Activated T-helper 1 cell treated with anti-CD3 and anti-CD28 coated beads, Interleukin-12 subunit alpha, Interleukin-12 subunit beta, Interleukin-2, Interleukin-4 antibody, amounts not matched to agents 30 ng/mL and 10 ng/mL and 1 ng/mL, durations not matched to agents 14 hours and 24 hours and 36 hours (primary cell): Measurements from ENCODE around the gene SMDT1. TPM values are rescaled to one million over a fixed set of nuclear protein-coding genes. Genes with fewer than 3 reads are reported as not detected.
"Not testable (repeated sequence)": the region's sequence is repeated elsewhere in the genome, so short reads cannot be mapped to it uniquely, and the experiment has no call there.

ENCODE experiments used
- DNase-seq: peaks from one replicate; pipeline ENCODE4 v3.0.0; 2021; ENCODE audit warnings: low spot score
- H3K27ac Mint-ChIP-seq: one replicate; pipeline ENCODE4 v1.8.0; 2021; ENCODE audit warnings: mild to moderate bottlenecking, mixed read lengths
- H3K27me3 Mint-ChIP-seq: one replicate; pipeline ENCODE4 v1.8.0; 2022; ENCODE audit warnings: mild to moderate bottlenecking, moderate library complexity, mixed read lengths; ENCODE audit not compliant: insufficient read depth
- H3K36me3 Mint-ChIP-seq: one replicate; pipeline ENCODE4 v1.8.0; 2021; ENCODE audit warnings: low read depth, mixed read lengths
- H3K4me1 Mint-ChIP-seq: one replicate; pipeline ENCODE4 v1.8.0; 2021; ENCODE audit warnings: low read depth, mixed read lengths
- H3K4me3 Mint-ChIP-seq: one replicate; pipeline ENCODE4 v1.8.0; 2021; ENCODE audit warnings: mild to moderate bottlenecking, moderate library complexity, mixed read lengths
- H3K9me3 Mint-ChIP-seq: one replicate; pipeline ENCODE4 v1.8.0; 2021; ENCODE audit warnings: mixed read lengths
- intact Hi-C: fragments of 100-400 bp; cut with micrococcal nuclease; formaldehyde crosslinking; loops from one replicate; pipeline ENCODE4 v1.15.1; 2024
- total RNA-seq: library from RNA; stranded (reverse); gene quantifications from 2 replicates; pipeline ENCODE4 v1.2.3, GENCODE V29; 2022

Gene SMDT1
- total RNA-seq, 1 donor from 2014 or later = 53.9 TPM

- peak overlapping the region; percentile 98 for H3K4me3 Mint-ChIP-seq
- DNase-seq = no peak
- H3K27me3 Mint-ChIP-seq = no peaks in the 10 kb centered on the region
- intact Hi-C loops = loop anchor here (1.0 to 10.0 kb wide), 8 partner anchors 29 to 394 kb away; partner anchors contain the start of gene MEI1
- H3K4me1 Mint-ChIP-seq = peaks cover 29% of the 10 kb centered on the region
- peaks cover 29% of the 10 kb centered on the region for H3K36me3 Mint-ChIP-seq
- H3K27ac Mint-ChIP-seq = peak overlapping the region; percentile 99
- no peaks in the 10 kb centered on the region for H3K9me3 Mint-ChIP-seq
These were observed 11.9 kb downstream of the SMDT1 start for GRCh38 chr22:42091455-42091782.

GRCh38 chr22:42101199-42101598 is 21.7 kb downstream of the SMDT1 start:
- Mint-ChIP-seq H3K4me3 (no peak overlapping the region), H3K27ac (no peak overlapping the region), H3K4me1 (no peaks in the 10 kb centered on the region), H3K9me3 (peaks cover 39% of the 10 kb centered on the region), H3K27me3 (no peaks in the 10 kb centered on the region), H3K36me3 (peaks cover 18% of the 10 kb centered on the region)
- intact Hi-C loops = no loop called here
- no peak for DNase-seq

- H3K27me3 Mint-ChIP-seq, intact Hi-C loops, H3K4me3 Mint-ChIP-seq, H3K27ac Mint-ChIP-seq, DNase-seq, H3K4me1 Mint-ChIP-seq: not testable (repeated sequence)
- peaks cover 21% of the 10 kb centered on the region for H3K36me3 Mint-ChIP-seq
- H3K9me3 Mint-ChIP-seq = peaks cover 37% of the 10 kb centered on the region
These were observed 24.9 kb downstream of the SMDT1 start for GRCh38 chr22:42104332-42104860.

- intact Hi-C loops = no loop called here
These were observed 29.3 kb downstream of the SMDT1 start for GRCh38 chr22:42108848-42109247.

GRCh38 chr22:42111798-42112197 is 32.3 kb downstream of the SMDT1 start:
- DNase-seq = no peak
- intact Hi-C loops = no loop called here
- H3K9me3 Mint-ChIP-seq = peaks cover 26% of the 10 kb centered on the region
- H3K4me3 Mint-ChIP-seq = no peak overlapping the region
- no peak overlapping the region for H3K27ac Mint-ChIP-seq
- peaks cover 7% of the 10 kb centered on the region for H3K36me3 Mint-ChIP-seq
- peaks cover 4% of the 10 kb centered on the region for H3K27me3 Mint-ChIP-seq
- H3K4me1 Mint-ChIP-seq = no peaks in the 10 kb centered on the region

More at GRCh38 chr22:42108848-42109247, 29.3 kb downstream of the SMDT1 start:
- Mint-ChIP-seq H3K27ac (no peak overlapping the region), H3K36me3 (peaks cover 9% of the 10 kb centered on the region), H3K4me1 (no peaks in the 10 kb centered on the region), H3K9me3 (peaks cover 19% of the 10 kb centered on the region), H3K27me3 (peaks cover 4% of the 10 kb centered on the region), H3K4me3 (no peak overlapping the region)
- no peak for DNase-seq

GRCh38 chr22:42112793-42113192 is 33.3 kb downstream of the SMDT1 start:
- H3K27ac Mint-ChIP-seq, H3K4me1 Mint-ChIP-seq, DNase-seq, H3K36me3 Mint-ChIP-seq, H3K27me3 Mint-ChIP-seq, H3K4me3 Mint-ChIP-seq, intact Hi-C loops: not testable (repeated sequence)
- peaks cover 28% of the 10 kb centered on the region for H3K9me3 Mint-ChIP-seq

- peaks cover 6% of the 10 kb centered on the region for H3K36me3 Mint-ChIP-seq
- H3K4me3 Mint-ChIP-seq = no peak overlapping the region
- H3K27ac Mint-ChIP-seq = no peak overlapping the region
- H3K9me3 Mint-ChIP-seq = peaks cover 28% of the 10 kb centered on the region
- intact Hi-C loops = no loop called here
- DNase-seq = no peak
- H3K27me3 Mint-ChIP-seq = peaks cover 3% of the 10 kb centered on the region
- H3K4me1 Mint-ChIP-seq = peaks cover 18% of the 10 kb centered on the region
These were observed 35.2 kb downstream of the SMDT1 start for GRCh38 chr22:42114721-42115120.

GRCh38 chr22:42115420-42115830 is 35.9 kb downstream of the SMDT1 start:
- intact Hi-C loops, H3K4me3 Mint-ChIP-seq, H3K36me3 Mint-ChIP-seq, H3K27me3 Mint-ChIP-seq, DNase-seq, H3K27ac Mint-ChIP-seq: not testable (repeated sequence)
- Mint-ChIP-seq H3K9me3 (peaks cover 28% of the 10 kb centered on the region), H3K4me1 (peaks cover 25% of the 10 kb centered on the region)

GRCh38 chr22:42116848-42117424 is 37.4 kb downstream of the SMDT1 start:
- peaks cover 39% of the 10 kb centered on the region for H3K4me1 Mint-ChIP-seq
- intact Hi-C loops = no loop called here
- H3K4me3 Mint-ChIP-seq = no peak overlapping the region
- H3K27ac Mint-ChIP-seq = peak overlapping the region; percentile 18
- peaks cover 2% of the 10 kb centered on the region for H3K27me3 Mint-ChIP-seq
- peaks cover 28% of the 10 kb centered on the region for H3K9me3 Mint-ChIP-seq
- no peak for DNase-seq
- H3K36me3 Mint-ChIP-seq = peaks cover 6% of the 10 kb centered on the region

GRCh38 chr22:42120231-42121021 is 40.9 kb downstream of the SMDT1 start:
- intact Hi-C loops = loop anchor here (2.0 kb wide), 2 partner anchors 30 to 154 kb away; partner anchors contain the start of gene NDUFA6
- H3K9me3 Mint-ChIP-seq = peaks cover 13% of the 10 kb centered on the region
- peak; percentile 44 for DNase-seq
- H3K27ac Mint-ChIP-seq = peak overlapping the region; percentile 86
- peak overlapping the region; percentile 74 for H3K4me3 Mint-ChIP-seq
- not testable (repeated sequence) for H3K27me3 Mint-ChIP-seq, H3K36me3 Mint-ChIP-seq
- peaks cover 44% of the 10 kb centered on the region for H3K4me1 Mint-ChIP-seq

- intact Hi-C loops, H3K9me3 Mint-ChIP-seq, H3K27ac Mint-ChIP-seq, H3K36me3 Mint-ChIP-seq, H3K4me3 Mint-ChIP-seq, DNase-seq, H3K27me3 Mint-ChIP-seq: not testable (repeated sequence)
- peaks cover 38% of the 10 kb centered on the region for H3K4me1 Mint-ChIP-seq
These were observed 44.0 kb downstream of the SMDT1 start for GRCh38 chr22:42123529-42123928.

GRCh38 chr22:42127606-42128005 is 48.1 kb downstream of the SMDT1 start:
- Mint-ChIP-seq H3K4me1 (no peaks in the 10 kb centered on the region), H3K9me3 (no peaks in the 10 kb centered on the region), H3K4me3 (no peak overlapping the region), H3K27ac (no peak overlapping the region), H3K36me3 (no peaks in the 10 kb centered on the region), H3K27me3 (no peaks in the 10 kb centered on the region)
- intact Hi-C loops = no loop called here
- DNase-seq = no peak

GRCh38 chr22:42128007-42128406 is 48.5 kb downstream of the SMDT1 start:
- H3K27me3 Mint-ChIP-seq, H3K9me3 Mint-ChIP-seq, H3K4me3 Mint-ChIP-seq, H3K27ac Mint-ChIP-seq, H3K4me1 Mint-ChIP-seq, H3K36me3 Mint-ChIP-seq, intact Hi-C loops, DNase-seq: not testable (repeated sequence)
